H54 (cell line): Measurements from ENCODE around the gene TEX2.
"Not testable (repeated sequence)": the region's sequence is repeated elsewhere in the genome, so short reads cannot be mapped to it uniquely, and the experiment has no call there.

Experiments
- DNase-seq: peaks from one replicate; pipeline ENCODE4 v3.0.0; 2011; ENCODE audit warnings: low spot score, mixed read lengths; ENCODE audit not compliant: insufficient read length
- FAIRE-seq: peaks from 3 replicates; lab custom pipeline; 2011; peaks lifted over from hg19 to GRCh38; lab: Jason Lieb, UNC
- POLR2A ChIP-seq: IDR thresholded peaks from 2 replicates; pipeline ENCODE4 v1.6.1; 2011; ENCODE audit warnings: low read depth, mild to moderate bottlenecking, low read length

TEX2 gene

DNA sequence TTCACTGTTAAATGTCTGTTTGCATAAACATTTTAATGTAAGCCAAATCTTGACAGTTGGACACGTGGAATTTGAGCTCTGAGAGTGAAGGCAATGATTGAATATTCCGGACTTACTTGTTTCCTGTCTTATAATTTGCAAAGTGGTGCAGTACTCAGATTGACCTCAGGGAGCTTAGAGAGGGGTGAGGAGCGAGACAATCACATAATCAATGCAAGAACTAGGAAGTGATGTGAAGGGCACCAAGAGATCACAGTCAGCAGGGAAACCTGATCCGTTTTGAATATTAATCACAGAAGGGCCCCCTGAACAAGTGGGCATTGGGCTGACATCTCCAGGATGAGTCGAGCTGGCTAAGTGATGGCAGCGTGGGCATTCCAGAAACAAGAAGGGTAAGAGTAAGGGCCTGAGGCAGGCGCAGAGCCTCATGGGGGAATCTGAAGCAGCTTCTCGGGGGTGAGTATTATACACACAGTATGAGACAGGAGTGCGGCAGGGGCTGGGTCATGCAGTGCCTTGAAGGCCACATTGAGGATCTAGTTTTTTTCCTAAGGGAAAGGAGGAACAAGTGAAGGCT, 26.1 kb downstream of the TEX2 start:
- no peak for TF ChIP-seq POLR2A
- FAIRE-seq (no peak), DNase-seq (no peak)

DNA sequence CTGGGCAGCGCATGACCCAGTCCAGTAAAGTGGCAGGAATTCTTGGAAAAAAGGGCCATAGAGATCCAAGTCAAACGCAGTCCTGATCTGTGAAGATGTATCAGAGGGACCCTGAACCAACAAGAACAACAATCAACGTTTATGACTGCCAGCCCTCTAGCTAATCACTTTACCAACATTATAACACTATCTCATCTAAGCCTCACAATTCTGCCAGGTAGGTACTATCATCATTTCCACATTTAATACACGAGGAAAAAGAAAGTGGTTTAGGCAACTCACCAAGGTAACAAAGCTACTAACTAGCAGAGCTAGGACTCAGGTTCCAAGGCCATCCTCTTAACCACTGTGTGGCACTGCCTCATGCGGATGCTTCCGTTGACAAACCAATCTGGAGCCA, 28.1 kb downstream of the TEX2 start:
- no peak for TF ChIP-seq POLR2A
- no peak for FAIRE-seq

DNA sequence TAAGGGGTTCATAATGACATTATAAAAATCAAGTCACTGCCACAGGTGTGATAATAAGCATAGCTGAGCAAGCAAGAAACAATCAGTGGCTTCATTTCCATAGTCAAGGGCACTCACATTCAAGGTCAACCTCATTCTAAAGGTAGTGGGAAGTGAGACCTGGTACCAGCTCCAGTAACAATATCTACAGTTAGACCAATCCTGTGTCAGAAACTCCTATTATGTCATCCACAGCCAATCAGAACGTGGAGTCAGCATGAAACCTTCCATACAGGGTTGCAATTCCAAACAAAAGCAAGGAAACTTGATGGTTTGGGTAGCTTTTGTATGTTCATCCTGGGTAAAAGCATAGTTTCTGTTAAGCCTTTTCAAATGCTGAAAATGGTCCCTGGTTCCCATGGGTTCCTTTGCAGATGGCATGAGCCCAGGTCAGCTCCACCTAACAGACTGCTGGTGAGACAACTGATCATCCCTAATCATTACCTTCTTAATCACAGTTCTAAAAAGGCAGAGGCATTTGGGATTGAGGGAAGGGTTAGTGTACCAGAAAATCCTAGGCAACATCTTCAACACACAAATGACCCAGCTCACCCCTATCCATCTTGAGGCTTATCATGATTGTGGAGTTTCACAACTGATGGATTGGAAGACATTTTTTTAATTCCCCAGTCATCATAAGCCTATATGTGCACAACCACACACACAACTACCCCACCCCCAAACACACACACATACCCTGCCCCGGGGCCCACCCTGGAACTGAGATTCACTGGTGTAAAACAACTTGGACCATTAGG, 30.4 kb downstream of the TEX2 start:
- TF ChIP-seq POLR2A = no peak
- DNase-seq (no peak), FAIRE-seq (no peak)

More for the DNA sequence above, 28.1 kb downstream of the TEX2 start:
- DNase-seq = no peak

DNA sequence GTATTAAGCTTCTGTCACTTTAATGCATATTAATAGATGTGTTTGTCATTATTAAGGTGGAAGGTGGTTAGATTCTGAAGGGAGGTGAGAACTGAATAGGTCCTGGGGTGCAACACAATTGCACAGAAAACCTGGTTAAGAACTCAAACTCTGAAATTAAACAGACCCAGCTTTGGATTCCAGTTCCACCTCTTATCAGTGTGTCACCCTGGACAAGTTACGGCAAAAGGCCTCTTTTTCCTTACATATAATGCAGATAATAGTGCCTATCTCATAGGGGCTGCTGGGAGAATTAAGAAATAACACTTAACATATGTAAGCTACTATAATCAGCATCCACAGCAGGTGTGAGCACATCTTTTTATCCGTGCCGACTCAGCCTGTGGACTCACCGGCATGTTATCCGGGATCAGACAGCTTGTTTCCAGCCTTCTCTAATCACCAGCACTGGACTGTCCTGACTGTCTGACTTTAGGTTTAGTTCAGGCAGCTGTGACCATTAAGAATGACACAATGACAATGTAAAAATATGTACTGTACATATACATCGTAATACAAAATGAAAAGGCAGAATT, 31.4 kb downstream of the TEX2 start:
- DNase-seq (no peak), FAIRE-seq (no peak)
- TF ChIP-seq POLR2A = no peak

DNA sequence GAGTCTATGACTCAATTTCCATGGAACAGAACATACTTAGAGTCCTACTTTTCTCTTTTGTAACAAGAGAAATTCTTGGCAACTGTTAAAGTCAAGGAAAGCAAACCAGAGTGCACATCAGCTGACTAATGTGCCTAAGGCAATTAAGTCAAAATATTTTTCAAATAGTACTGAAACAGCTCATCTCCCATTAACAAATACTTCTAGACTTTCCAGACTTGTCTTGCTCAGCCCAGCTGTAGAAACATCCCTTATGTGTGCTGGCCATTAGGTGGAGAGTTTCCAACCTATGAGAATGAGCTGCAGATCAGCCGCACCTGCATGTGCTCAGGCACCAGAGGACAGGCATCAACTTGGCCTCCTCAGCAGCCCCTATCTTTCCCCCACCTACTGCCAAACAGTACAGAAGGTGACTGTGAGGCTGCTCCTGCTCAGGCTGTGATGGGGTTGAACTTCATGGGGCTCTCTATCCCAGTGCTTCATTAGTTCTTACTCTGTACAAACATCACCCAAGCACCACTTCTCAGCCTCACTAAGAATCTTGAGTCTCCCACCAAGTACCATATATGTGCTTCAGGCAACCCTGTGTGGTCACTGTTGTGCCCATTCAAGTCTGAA, 32.2 kb downstream of the TEX2 start:
- DNase-seq = no peak
- no peak for TF ChIP-seq POLR2A
- no peak for FAIRE-seq

DNA sequence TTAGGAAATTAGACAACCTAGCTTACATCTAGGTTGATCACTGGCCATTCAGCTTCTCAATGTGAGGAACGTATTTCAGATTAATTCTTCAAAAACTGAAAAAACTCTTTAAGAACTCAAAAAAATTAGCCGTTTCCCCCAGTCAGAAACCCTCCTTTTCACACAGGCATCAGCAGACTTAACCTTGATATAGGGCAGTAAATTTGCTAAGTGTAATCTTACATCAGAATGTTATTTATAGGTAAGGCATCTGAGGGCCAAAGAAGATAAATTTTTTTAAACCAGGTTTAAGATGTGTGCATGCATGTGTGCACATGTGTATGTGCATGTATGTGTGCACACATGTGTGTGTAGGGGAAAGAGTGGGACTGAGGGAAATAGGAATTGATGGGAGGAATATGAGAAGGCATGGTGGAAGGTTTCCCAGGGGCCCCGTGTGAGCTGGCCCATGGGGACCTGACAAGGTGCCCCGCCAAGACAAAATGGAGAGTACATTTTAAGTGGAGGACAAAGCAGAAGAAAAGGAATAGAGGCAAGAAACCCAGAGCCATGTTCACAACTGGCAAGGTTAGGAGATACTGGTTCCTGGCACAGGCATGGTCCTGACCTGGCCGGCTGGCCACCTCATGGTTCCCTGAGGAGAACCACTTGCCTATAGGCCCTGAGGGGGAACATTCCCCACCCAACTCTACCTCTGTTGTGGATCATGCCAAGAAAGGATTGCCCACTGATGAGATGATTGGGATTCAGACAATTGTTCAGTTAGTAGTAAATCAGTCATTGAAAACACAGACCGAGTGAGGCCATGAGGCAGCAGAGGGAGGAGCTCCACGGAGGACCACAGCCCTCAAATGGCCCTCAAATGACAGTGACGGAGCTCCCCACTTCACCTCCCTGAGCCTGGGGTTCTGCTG, 33.0 kb downstream of the TEX2 start:
- DNase-seq (no peak), FAIRE-seq (no peak)
- no peak for TF ChIP-seq POLR2A

DNA sequence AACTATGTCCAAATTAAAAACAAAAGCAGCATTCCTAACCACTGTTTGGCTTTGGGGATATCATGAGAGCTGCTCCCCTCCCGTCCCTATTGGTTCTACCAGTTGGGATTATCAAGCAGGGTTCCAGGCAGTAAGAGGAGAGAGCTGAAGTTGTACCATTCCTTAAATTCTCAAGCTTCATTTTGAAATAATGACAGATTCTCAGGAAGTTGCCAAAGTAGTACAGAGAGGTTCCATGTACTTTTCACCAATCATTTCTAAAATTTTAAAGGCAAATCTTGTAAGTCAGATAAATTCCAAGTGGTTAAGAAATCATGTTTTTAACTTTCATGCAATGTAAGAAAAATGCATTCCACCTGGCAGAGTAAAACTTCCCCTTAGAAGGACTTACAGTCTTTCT, 36.9 kb downstream of the TEX2 start:
- no peak for FAIRE-seq
- no peak for DNase-seq
- no peak for TF ChIP-seq POLR2A

DNA sequence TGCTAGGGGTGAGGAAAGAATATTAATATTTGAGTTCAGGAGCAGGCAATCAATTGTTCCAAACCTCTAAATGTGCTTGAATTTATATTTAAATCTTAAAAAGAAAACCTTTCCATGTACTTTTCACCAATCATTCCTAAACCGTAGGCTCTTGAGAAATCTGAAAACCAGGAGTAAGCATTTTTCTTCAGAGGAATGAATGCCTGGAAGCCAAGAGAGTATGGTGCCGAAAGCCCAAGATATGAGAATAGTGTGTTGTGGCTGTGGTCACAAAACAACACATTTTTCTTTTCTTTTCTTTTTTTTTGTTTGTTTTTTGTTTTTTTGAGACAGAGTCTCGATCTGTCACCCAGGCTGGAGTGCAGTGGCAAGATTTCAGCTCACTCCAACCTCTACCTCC, 37.6 kb downstream of the TEX2 start:
- FAIRE-seq (no peak), DNase-seq (no peak)

DNA sequence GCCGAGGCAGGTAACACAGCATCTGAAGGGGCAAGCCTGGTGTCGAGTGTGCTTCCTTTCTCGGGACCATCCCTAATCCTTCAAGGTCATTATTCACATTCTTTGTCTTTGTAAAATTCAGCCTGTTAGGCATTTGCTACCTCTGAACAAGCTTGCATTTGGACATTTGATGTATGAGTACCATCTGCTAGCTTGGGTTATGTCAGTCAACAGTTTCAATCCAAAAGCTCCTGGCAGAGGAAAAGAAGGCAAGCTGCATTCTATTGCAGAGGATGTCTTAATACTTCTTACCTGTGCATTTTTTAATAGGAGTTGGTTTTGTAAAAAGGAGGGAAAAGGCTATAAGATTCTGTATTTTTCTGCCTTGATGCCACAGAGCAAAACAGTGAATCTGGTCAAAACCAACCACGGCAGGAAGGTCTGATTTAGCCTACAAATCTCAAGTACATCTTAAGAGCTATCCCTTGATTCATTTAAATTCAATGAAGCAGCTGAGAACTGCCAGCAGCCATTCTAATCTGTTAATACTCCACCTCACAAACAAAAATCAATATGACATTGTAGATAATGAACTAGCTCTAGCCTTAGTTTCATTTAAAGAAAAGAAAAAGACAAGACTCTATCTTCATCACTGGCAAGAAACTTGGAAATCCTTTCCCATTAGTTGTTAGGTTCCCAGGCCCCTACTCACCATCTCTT, 39.0 kb downstream of the TEX2 start:
- no peak for FAIRE-seq
- DNase-seq = no peak
- no peak for TF ChIP-seq POLR2A

More for the DNA sequence above, 37.6 kb downstream of the TEX2 start:
- no peak for TF ChIP-seq POLR2A

DNA sequence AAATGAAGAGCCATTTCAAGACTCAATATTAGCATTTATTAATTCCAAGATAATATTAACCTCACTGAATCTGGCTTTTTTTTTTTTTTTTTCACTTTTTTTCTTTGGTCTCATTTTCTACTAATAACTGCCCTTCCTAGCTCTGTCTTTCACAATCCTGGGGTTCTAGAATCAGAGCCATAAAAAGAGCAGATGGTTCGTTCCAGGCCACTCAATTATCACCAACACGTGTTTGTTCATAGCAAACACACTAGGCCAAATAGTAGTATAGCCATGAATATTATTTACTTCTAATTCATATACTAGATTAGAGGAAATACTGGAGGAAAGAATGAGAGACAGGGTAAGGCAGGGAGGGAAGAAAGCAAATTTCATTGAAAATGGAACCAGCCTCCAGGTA, 39.8 kb downstream of the TEX2 start:
- no peak for FAIRE-seq
- no peak for TF ChIP-seq POLR2A
- DNase-seq = no peak

DNA sequence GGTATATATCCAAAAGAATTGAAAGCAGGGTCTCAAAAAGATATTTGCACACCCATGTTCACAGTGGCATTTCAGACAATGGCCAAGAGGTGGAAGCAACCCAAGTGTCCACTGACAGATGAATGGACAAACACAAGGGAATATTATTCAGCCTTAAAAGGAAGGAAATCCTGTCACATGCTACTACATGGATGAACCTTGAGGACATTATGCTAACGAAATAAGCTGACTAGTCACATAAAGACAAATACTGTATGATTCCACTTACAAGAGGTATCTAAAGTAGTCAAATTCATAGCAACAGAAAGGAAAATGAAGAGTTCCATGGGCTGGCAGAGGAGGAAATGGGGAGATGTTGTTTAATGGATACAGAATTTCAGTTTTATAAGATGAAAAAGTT, 41.4 kb downstream of the TEX2 start:
- no peak for TF ChIP-seq POLR2A
- DNase-seq (no peak), FAIRE-seq (no peak)

DNA sequence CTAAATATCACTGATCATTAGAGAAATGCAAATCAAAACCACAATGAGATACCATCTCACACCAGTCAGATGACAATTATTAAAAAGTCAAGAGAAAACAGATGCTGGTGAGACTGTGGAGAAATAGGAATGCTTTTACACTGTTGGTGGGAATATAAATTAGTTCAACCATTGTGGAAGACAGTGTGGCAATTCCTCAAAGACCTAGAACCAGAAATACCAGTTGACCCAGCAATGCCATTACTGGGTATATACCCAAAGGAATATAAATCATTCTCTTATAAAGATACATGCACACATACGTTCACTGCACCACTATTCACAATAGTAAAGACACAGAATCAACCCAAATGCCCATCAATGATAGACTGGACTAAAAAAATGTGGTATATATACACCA, 42.5 kb downstream of the TEX2 start:
- not testable (repeated sequence) for FAIRE-seq, DNase-seq

DNA sequence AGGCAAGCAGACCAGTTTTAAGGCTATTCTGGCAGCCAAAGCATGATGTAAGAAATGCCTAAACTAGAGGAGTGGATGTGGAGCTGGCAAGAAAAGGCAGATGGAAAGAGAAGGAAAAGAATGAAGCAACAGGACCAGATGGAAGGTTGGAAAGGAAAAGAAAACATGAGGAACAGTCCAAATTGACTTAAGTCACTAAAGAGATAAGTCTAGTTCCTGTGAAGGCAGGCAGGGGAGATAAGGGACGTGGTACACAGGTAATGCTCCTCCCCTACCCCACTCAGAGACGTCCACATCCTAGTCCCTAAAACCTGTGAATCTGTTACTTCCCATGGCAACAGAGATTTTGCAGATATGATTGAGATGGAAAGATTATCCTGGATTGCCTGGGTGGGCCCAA, 43.5 kb downstream of the TEX2 start:
- TF ChIP-seq POLR2A = no peak
- DNase-seq (no peak), FAIRE-seq (no peak)
